GM20000 (cell line): ENCODE results near the gene SLC24A3.

Experiments
- DNase-seq: peaks from one replicate; pipeline ENCODE4 v3.0.0; 2012; ENCODE audit warnings: low spot score
- CTCF ChIP-seq: IDR thresholded peaks from 2 replicates; pipeline ENCODE4 v1.5.1; 2012; ENCODE audit warnings: mild to moderate bottlenecking, control low read depth; ENCODE audit errors: extremely low read depth, missing control alignments

The SLC24A3 gene

GRCh38 chr20:19330038-19330437, 117.6 kb downstream of the SLC24A3 start:
- no peak for TF ChIP-seq CTCF
- no peak for DNase-seq

- no peak for DNase-seq
- TF ChIP-seq CTCF: no peak
Observed at GRCh38 chr20:19330731-19331130, 118.3 kb downstream of the SLC24A3 start.

GRCh38 chr20:19333563-19333962, 121.1 kb downstream of the SLC24A3 start:
- no peak for DNase-seq
- no peak for TF ChIP-seq CTCF

GRCh38 chr20:19335341-19335740, 122.9 kb downstream of the SLC24A3 start:
- DNase-seq: no peak
- no peak for TF ChIP-seq CTCF

- no peak for DNase-seq
- TF ChIP-seq CTCF: no peak
Observed at GRCh38 chr20:19335916-19336315, 123.5 kb downstream of the SLC24A3 start.

GRCh38 chr20:19336631-19337030, 124.2 kb downstream of the SLC24A3 start:
- TF ChIP-seq CTCF: no peak
- no peak for DNase-seq

GRCh38 chr20:19338380-19338779, 125.9 kb downstream of the SLC24A3 start:
- no peak for DNase-seq
- no peak for TF ChIP-seq CTCF

GRCh38 chr20:19338960-19339359, 126.5 kb downstream of the SLC24A3 start:
- no peak for DNase-seq
- TF ChIP-seq CTCF: no peak
